Lower leg skin (tissue), 3 donors: ENCODE measurements around the gene GPC1.

ENCODE experiments used
- CTCF ChIP-seq, 3 donors: fragments of 450-650 bp; IDR thresholded peaks; one replicate each; pipeline ENCODE4 v1.5.1; 2016; ENCODE audit warnings: antibody characterized with exemption in 3 of 3, mild to moderate bottlenecking in 3 of 3, moderate library complexity in 2 of 3
- POLR2A ChIP-seq, 2 donors: fragments of 450-650 bp; IDR thresholded peaks; one replicate each; pipeline ENCODE4 v1.6.1; 2016 to 2017; ENCODE audit warnings: antibody characterized with exemption in 2 of 2, mild to moderate bottlenecking in 1 of 2, moderate library complexity in 1 of 2

GRCh38 chr2:240391111-240392051 lies 44.1 kb upstream of the GPC1 start:
- TF ChIP-seq POLR2A (IDR thresholded peaks at IDR 0.05) (no peak), CTCF (IDR thresholded peaks at IDR 0.05) (no peak)
